Tibial nerve (tissue), 4 donors: ENCODE data around the gene CMSS1. TPM values are rescaled to one million over a fixed set of nuclear protein-coding genes. Genes with fewer than 3 reads are reported as not detected.

Experiments
- DNase-seq, 2 donors: peaks; one replicate each; pipeline ENCODE4 v3.0.0-alpha.2; 2019; ENCODE audit warnings: low spot score in 2 of 2
- H3K27ac ChIP-seq, 4 donors: fragments of 200-600 bp; sonication (generic) in 3 of 4; one replicate each; pipeline ENCODE4 v1.5.1; 2017 to 2019; ENCODE audit warnings: mild to moderate bottlenecking in 1 of 4
- H3K27me3 ChIP-seq, 2 donors: fragments of 200-600 bp; sonication (generic) in 1 of 2; one replicate each; pipeline versions ENCODE4 v1.5.1 to v1.6.0; 2017 to 2019
- H3K36me3 ChIP-seq, 3 donors: fragments of 200-600 bp; sonication (generic); one replicate each; pipeline ENCODE4 v1.5.1; 2018 to 2019
- H3K4me1 ChIP-seq, 4 donors: fragments of 200-600 bp; sonication (generic) in 3 of 4; one replicate each; pipeline ENCODE4 v1.5.1; 2017 to 2019
- H3K4me3 ChIP-seq, 4 donors: fragments of 200-600 bp; sonication (generic) in 3 of 4; one replicate each; pipeline ENCODE4 v1.5.1; 2017 to 2019; ENCODE audit warnings: mild to moderate bottlenecking in 1 of 4, moderate library complexity in 1 of 4
- H3K9me3 ChIP-seq, 4 donors: fragments of 200-600 bp; sonication (generic) in 3 of 4; one replicate each; pipeline ENCODE4 v1.5.1; 2017 to 2019
- EP300 ChIP-seq, 2 donors: sonication (generic); formaldehyde crosslinking; IDR thresholded peaks; one replicate each; pipeline ENCODE4 v1.6.1; 2017; ENCODE audit warnings: antibody characterized with exemption in 2 of 2, mild to moderate bottlenecking in 1 of 2
- POLR2A ChIP-seq, 2 donors: fragments of 450-650 bp; IDR thresholded peaks; one replicate each; pipeline ENCODE4 v1.6.1; 2017; ENCODE audit warnings: antibody characterized with exemption in 2 of 2, mild to moderate bottlenecking in 2 of 2, moderate library complexity in 2 of 2
- WGBS, 2 donors: methylation state at CpG; one replicate each; pipeline ENCODE4 v1.1.5; 2018; 5-methylcytosine and 5-hydroxymethylcytosine counted together
- total RNA-seq, 4 donors: library from RNA; depleted of rRNA; stranded (reverse); fragments of >200 nt; gene quantifications; one replicate each; pipeline ENCODE4 v1.1.0, GENCODE V29; 2016
- TF ChIP-seq, protein P1 (sequence below), 5 experiments: fragments of 200-600 bp in 3 of 5; fragments of 450-650 bp in 2 of 5; sonication (generic) in 3 of 5; IDR thresholded peaks; one replicate each; pipeline ENCODE4 v1.5.1; 2016 to 2019; ENCODE audit warnings: antibody characterized with exemption in 5 of 5, mild to moderate bottlenecking in 3 of 5, moderate library complexity in 2 of 5

The CMSS1 gene
- total RNA-seq, 4 donors from 2014 or later = 5.5 to 29.1 (median 15.7) TPM

DNA sequence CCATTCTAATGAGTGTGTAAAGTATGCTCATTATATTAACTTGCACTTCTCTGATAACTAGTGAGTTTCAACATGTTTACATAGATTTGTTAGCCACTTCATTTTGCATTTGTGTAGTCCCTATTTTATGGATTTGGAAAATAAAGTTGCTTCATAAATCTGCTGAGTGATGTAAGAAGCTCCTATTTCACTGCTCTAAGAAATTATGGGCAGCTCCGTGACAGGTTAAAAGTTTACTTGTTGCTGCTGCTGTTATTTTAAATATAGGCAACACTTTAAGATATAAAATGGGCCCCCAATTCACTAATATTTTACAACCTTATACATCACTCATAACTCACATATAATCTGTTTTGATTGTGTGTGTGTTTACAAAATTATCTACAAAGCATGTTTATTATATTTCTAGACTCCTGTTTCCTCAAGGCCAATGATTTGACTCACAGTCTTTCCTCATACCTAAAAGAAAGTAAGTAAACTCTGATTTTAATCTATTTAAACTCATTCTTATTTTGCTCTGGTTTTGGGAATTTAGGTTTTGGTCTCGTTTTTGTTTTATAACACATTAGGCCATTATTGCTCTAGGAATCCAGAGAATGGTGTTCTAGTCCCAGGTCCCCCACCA is 348.4 kb downstream of the CMSS1 start:
- Histone ChIP-seq H3K36me3 (peaks cover 0 to 7% (median 0%) of the 10 kb centered on the region in 3 donors), H3K27ac (no peak overlapping the region), H3K9me3 (no peaks in the 10 kb centered on the region), H3K4me1 (peaks cover 0 to 20% (median 4%) of the 10 kb centered on the region in 4 donors), H3K27me3 (no peaks in the 10 kb centered on the region), H3K4me3 (no peak overlapping the region)
- WGBS, 2 donors = 89 to 93% methylated on average over 2 of the region's 2 CpGs
- no peak for DNase-seq
- TF ChIP-seq EP300 (IDR thresholded peaks at IDR 0.05) (no peak), POLR2A (IDR thresholded peaks at IDR 0.05) (no peak)
- TF ChIP-seq, protein P1, sequence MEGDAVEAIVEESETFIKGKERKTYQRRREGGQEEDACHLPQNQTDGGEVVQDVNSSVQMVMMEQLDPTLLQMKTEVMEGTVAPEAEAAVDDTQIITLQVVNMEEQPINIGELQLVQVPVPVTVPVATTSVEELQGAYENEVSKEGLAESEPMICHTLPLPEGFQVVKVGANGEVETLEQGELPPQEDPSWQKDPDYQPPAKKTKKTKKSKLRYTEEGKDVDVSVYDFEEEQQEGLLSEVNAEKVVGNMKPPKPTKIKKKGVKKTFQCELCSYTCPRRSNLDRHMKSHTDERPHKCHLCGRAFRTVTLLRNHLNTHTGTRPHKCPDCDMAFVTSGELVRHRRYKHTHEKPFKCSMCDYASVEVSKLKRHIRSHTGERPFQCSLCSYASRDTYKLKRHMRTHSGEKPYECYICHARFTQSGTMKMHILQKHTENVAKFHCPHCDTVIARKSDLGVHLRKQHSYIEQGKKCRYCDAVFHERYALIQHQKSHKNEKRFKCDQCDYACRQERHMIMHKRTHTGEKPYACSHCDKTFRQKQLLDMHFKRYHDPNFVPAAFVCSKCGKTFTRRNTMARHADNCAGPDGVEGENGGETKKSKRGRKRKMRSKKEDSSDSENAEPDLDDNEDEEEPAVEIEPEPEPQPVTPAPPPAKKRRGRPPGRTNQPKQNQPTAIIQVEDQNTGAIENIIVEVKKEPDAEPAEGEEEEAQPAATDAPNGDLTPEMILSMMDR (IDR thresholded peaks at IDR 0.05) = no peak

DNA sequence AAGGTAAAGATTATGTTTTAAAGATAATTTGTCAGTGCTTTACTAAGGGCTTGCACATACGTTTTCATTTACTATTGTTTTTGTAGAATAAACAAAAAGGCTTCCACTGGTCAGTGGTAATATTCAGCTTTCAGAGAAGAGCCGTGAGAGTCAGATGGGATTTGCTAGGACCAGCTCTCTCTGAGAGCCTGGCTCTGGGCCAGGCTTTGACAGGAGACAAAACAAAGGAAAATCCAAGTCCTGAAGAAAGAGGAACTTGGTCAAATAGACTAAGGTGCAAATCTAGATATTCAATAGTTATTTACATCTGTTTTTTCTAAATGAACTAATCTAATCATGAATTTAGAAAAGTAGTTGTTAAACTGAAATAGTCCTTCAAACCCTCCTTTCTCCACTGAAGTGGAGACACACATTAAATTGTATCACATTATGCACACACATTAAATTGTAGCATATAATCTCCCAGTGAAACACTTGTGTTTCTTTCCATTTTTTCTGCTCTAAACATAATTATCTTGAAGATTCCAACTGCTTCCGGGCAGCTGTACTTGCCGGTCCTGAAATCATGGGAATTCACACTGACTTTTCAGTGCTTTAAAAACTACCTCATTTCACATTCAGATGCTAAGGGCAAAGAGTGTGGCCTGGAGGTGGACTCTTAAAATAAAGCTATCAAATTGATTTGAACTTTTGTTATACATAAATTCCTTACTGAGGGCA is 351.7 kb downstream of the CMSS1 start:
- no peaks in the 10 kb centered on the region for H3K27me3 ChIP-seq
- H3K9me3 ChIP-seq = no peaks in the 10 kb centered on the region
- peaks cover 0 to 32% (median 0%) of the 10 kb centered on the region in 3 donors for H3K36me3 ChIP-seq
- no peak overlapping the region for H3K4me3 ChIP-seq
- H3K27ac ChIP-seq = no peak overlapping the region
- no peak for TF ChIP-seq EP300 (IDR thresholded peaks at IDR 0.05)
- no peak for TF ChIP-seq POLR2A (IDR thresholded peaks at IDR 0.05)
- TF ChIP-seq, protein P1 (IDR thresholded peaks at IDR 0.05) = no peak
- no peak for DNase-seq
- 39 to 44% methylated on average over 4 of the region's 4 CpGs for WGBS, 2 donors
- H3K4me1 ChIP-seq = peaks cover 0 to 9% (median 3%) of the 10 kb centered on the region in 4 donors

GRCh38 chr3:100170486-100170885 is 352.8 kb downstream of the CMSS1 start:
- Histone ChIP-seq H3K27me3 (no peaks in the 10 kb centered on the region), H3K9me3 (no peaks in the 10 kb centered on the region), H3K27ac (no peak overlapping the region), H3K4me1 (peaks cover 0 to 9% (median 2%) of the 10 kb centered on the region in 4 donors), H3K4me3 (no peak overlapping the region), H3K36me3 (peaks cover 0 to 33% (median 0%) of the 10 kb centered on the region in 3 donors)
- 88 to 92% methylated on average over 3 of the region's 3 CpGs for WGBS, 2 donors
- no peak for DNase-seq
- TF ChIP-seq, protein P1 (IDR thresholded peaks at IDR 0.05) = no peak
- TF ChIP-seq EP300 (IDR thresholded peaks at IDR 0.05) = no peak
- no peak for TF ChIP-seq POLR2A (IDR thresholded peaks at IDR 0.05)

GRCh38 chr3:100171211-100171914 is 353.7 kb downstream of the CMSS1 start:
- Histone ChIP-seq H3K27ac (no peak overlapping the region), H3K4me1 (peaks cover 0 to 9% (median 3%) of the 10 kb centered on the region in 4 donors), H3K36me3 (peaks cover 0 to 42% (median 0%) of the 10 kb centered on the region in 3 donors), H3K27me3 (no peaks in the 10 kb centered on the region), H3K4me3 (no peak overlapping the region), H3K9me3 (no peaks in the 10 kb centered on the region)
- 92% methylated on average over 6 of the region's 6 CpGs for WGBS, 2 donors
- no peak for DNase-seq
- no peak for TF ChIP-seq POLR2A (IDR thresholded peaks at IDR 0.05)
- TF ChIP-seq, protein P1 (IDR thresholded peaks at IDR 0.05) = no peak
- no peak for TF ChIP-seq EP300 (IDR thresholded peaks at IDR 0.05)
